A549 (cell line): ENCODE measurements around the gene LYPLA2.

ENCODE experiments used
- CHD2 ChIP-seq: fragments of 150-350 bp; IDR thresholded peaks from 2 replicates; pipeline ENCODE4 v1.6.1; 2014; ENCODE audit warnings: low read length; ENCODE audit not compliant: partially characterized antibody
- NFE2L2 ChIP-seq: fragments of 150-350 bp; conservative IDR thresholded peaks from 2 replicates; pipeline ENCODE4 v1.6.1; 2014; ENCODE audit warnings: low read length
- RFX5 ChIP-seq: fragments of 450-650 bp; IDR thresholded peaks from 2 replicates; pipeline ENCODE4 v1.7.1; 2014; ENCODE audit warnings: antibody characterized with exemption, mild to moderate bottlenecking, moderate library complexity

- TF ChIP-seq RFX5 (no peak), CHD2 (no peak), NFE2L2 (no peak)
Measured at GRCh38 chr1:23745515-23745914, 45.4 kb upstream of the LYPLA2 start.
